PC-9 (cell line): ENCODE data around the gene ZNF654. TPM values are rescaled to one million over a fixed set of nuclear protein-coding genes. Genes with fewer than 3 reads are reported as not detected.

Source experiments
- BruUV-seq: library from RNA; stranded (reverse); fragments of 400-500 nt; replicated peaks from 2 replicates; lab custom pipeline; 2021; lab: Mats Ljungman, UMichigan
- CTCF ChIA-PET: fragments of 300-600 bp; sonication (Branson Sonifier 250); formaldehyde crosslinking; loops from one replicate; lab custom pipeline; 2022; ENCODE audit warnings: antibody characterized with exemption; lab: Charles Lee
- POLR2A ChIA-PET: fragments of 300-600 bp; sonication (Branson Sonifier 250); formaldehyde crosslinking; loops from one replicate; lab custom pipeline; 2022; ENCODE audit warnings: antibody characterized with exemption; ENCODE audit not compliant: unreplicated experiment; lab: Charles Lee
- DNase-seq, 2 experiments: peaks; one replicate each; pipeline versions ENCODE4 v3.0.0 to v3.0.0-alpha.2; 2015 to 2022; ENCODE audit warnings: mixed read lengths in 1 of 2
- H2AFZ ChIP-seq: fragments of 200-600 bp; sonication (generic); 2 replicates; pipeline ENCODE4 v1.8.1; 2017; ENCODE audit warnings: antibody characterized with exemption
- H3F3A ChIP-seq: fragments of 200-600 bp; sonication (generic); 2 replicates; pipeline ENCODE4 v1.8.1; 2017; ENCODE audit warnings: antibody characterized with exemption, mild to moderate bottlenecking, low read depth; ENCODE audit not compliant: insufficient read depth
- H3K27ac ChIP-seq: fragments of 200-600 bp; sonication (generic); 2 replicates; pipeline ENCODE4 v1.6.1; 2016; ENCODE audit warnings: mixed run types
- H3K27me3 ChIP-seq: fragments of 200-600 bp; sonication (generic); 2 replicates; pipeline ENCODE4 v1.6.1; 2016; ENCODE audit warnings: low read depth, mixed run types; ENCODE audit not compliant: insufficient read depth
- H3K36me3 ChIP-seq: fragments of 200-600 bp; sonication (generic); 2 replicates; pipeline ENCODE4 v1.6.1; 2016; ENCODE audit warnings: low read depth, mixed run types
- H3K4me1 ChIP-seq: fragments of 200-600 bp; sonication (generic); replicated peaks from 2 replicates; pipeline ENCODE4 v1.6.1; 2016; ENCODE audit warnings: mixed run types; ENCODE audit not compliant: insufficient read depth
- H3K4me2 ChIP-seq: fragments of 200-600 bp; sonication (generic); 2 replicates; pipeline ENCODE4 v1.6.1; 2017; ENCODE audit warnings: mixed run types
- H3K4me3 ChIP-seq: fragments of 200-600 bp; sonication (generic); 2 replicates; pipeline ENCODE4 v1.6.1; 2016; ENCODE audit warnings: mixed run types
- H3K79me2 ChIP-seq: fragments of 200-600 bp; sonication (generic); 2 replicates; pipeline ENCODE4 v1.6.1; 2017; ENCODE audit warnings: low read depth, mixed run types
- H3K9me2 ChIP-seq: fragments of 200-600 bp; sonication (generic); 2 replicates; pipeline ENCODE4 v1.8.1; 2017; ENCODE audit warnings: mild to moderate bottlenecking; ENCODE audit not compliant: insufficient read depth
- H3K9me3 ChIP-seq: fragments of 200-600 bp; sonication (generic); 2 replicates; pipeline ENCODE4 v1.8.1; 2016; ENCODE audit warnings: low read depth; ENCODE audit not compliant: insufficient read depth
- H4K20me1 ChIP-seq: fragments of 200-600 bp; sonication (generic); 2 replicates; pipeline ENCODE4 v1.8.1; 2017; ENCODE audit not compliant: insufficient read depth
- EZH2 ChIP-seq: fragments of 200-600 bp; sonication (generic); IDR thresholded peaks from 2 replicates; pipeline ENCODE4 v1.8.0; 2017; ENCODE audit warnings: antibody characterized with exemption, low read depth
- intact Hi-C: fragments of 100-400 bp; cut with micrococcal nuclease; formaldehyde crosslinking; loops from one replicate; pipeline ENCODE4 v1.10.0; 2022; ENCODE audit not compliant: unreplicated experiment
- total RNA-seq: library from RNA; stranded (reverse); gene quantifications from 2 replicates; pipeline ENCODE4 v1.2.3, GENCODE V29; 2021
- TF ChIP-seq, protein P1 (sequence below): fragments of 200-600 bp; sonication (generic); conservative IDR thresholded peaks from 2 replicates; pipeline ENCODE4 v1.6.1; 2017; ENCODE audit warnings: mixed run types, antibody characterized with exemption, mild to moderate bottlenecking, moderate library complexity

The ZNF654 gene
- total RNA-seq, 1 experiment from 2014 or later: 9.6 TPM

GRCh38 chr3:88019024-88019423 lies 40.0 kb upstream of the ZNF654 start:
- ChIA-PET POLR2A (interaction anchor here (0.7 kb wide), 1 partner anchor 791 kb away, joined by 6 read pairs; no protein-coding TSS in a partner anchor), CTCF (no interaction called here)
- H3F3A ChIP-seq: no peaks in the 10 kb centered on the region
- H3K36me3 ChIP-seq: no peaks in the 10 kb centered on the region
- H3K4me2 ChIP-seq: no peak overlapping the region
- intact Hi-C loops: no loop called here
- TF ChIP-seq, protein P1, sequence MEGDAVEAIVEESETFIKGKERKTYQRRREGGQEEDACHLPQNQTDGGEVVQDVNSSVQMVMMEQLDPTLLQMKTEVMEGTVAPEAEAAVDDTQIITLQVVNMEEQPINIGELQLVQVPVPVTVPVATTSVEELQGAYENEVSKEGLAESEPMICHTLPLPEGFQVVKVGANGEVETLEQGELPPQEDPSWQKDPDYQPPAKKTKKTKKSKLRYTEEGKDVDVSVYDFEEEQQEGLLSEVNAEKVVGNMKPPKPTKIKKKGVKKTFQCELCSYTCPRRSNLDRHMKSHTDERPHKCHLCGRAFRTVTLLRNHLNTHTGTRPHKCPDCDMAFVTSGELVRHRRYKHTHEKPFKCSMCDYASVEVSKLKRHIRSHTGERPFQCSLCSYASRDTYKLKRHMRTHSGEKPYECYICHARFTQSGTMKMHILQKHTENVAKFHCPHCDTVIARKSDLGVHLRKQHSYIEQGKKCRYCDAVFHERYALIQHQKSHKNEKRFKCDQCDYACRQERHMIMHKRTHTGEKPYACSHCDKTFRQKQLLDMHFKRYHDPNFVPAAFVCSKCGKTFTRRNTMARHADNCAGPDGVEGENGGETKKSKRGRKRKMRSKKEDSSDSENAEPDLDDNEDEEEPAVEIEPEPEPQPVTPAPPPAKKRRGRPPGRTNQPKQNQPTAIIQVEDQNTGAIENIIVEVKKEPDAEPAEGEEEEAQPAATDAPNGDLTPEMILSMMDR: no peak
- TF ChIP-seq EZH2: no peak
- H3K9me2 ChIP-seq: no peaks in the 10 kb centered on the region
- H4K20me1 ChIP-seq: no peaks in the 10 kb centered on the region
- BruUV-seq: no TSS peak
- no peaks in the 10 kb centered on the region for H3K27me3 ChIP-seq
- no peak overlapping the region for H2AFZ ChIP-seq
- no peaks in the 10 kb centered on the region for H3K4me1 ChIP-seq
- H3K9me3 ChIP-seq: peaks cover 4% of the 10 kb centered on the region; the same call in 1 of the 2 replicates
- no peak for DNase-seq
- no peak overlapping the region for H3K27ac ChIP-seq
- H3K79me2 ChIP-seq: no peaks in the 10 kb centered on the region
- H3K4me3 ChIP-seq: no peak overlapping the region

DNA sequence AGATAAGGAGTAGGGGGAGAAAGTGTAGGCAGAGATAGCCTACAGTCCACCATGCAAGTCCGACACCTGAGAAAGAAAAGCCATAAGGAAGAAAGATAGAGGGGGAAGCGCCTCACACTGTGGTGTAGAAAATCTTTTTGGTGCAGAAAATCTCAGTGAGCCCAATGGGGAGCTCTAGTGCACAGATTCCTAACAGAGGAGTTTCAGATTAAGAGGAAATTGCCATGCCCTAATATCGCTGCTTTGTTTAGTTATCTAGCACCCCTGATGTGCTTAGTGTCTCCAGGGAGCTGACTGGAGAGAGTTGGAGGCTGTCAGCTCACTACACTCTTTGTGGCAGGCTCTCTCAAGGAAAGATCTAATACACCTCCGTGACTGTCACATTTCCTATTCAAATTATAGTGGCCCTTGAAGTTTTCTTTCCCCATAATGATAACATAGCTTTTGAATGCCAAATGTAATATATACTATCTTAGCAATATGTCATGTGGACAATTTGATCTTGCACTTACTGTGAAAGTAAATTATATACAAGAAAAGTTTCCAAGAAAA lies 34.0 kb upstream of the ZNF654 start:
- Histone ChIP-seq H3K27me3 (no peaks in the 10 kb centered on the region), H3K4me3 (no peak overlapping the region), H3F3A (no peaks in the 10 kb centered on the region), H3K4me2 (no peak overlapping the region), H3K36me3 (no peaks in the 10 kb centered on the region), H3K79me2 (no peaks in the 10 kb centered on the region), H4K20me1 (no peaks in the 10 kb centered on the region), H3K27ac (no peak overlapping the region), H3K9me2 (0 out of 2 replicates have a peak, but pooled peaks cover 2% of the 10 kb centered on the region), H3K4me1 (no peaks in the 10 kb centered on the region), H3K9me3 (peaks cover 4% of the 10 kb centered on the region; the same call in 1 of the 2 replicates), H2AFZ (no peak overlapping the region)
- BruUV-seq: no TSS peak
- POLR2A ChIA-PET: no interaction called here
- no peak for TF ChIP-seq EZH2
- TF ChIP-seq, protein P1: no peak
- CTCF ChIA-PET: no interaction called here
- no peak for DNase-seq
- intact Hi-C loops: no loop called here

DNA sequence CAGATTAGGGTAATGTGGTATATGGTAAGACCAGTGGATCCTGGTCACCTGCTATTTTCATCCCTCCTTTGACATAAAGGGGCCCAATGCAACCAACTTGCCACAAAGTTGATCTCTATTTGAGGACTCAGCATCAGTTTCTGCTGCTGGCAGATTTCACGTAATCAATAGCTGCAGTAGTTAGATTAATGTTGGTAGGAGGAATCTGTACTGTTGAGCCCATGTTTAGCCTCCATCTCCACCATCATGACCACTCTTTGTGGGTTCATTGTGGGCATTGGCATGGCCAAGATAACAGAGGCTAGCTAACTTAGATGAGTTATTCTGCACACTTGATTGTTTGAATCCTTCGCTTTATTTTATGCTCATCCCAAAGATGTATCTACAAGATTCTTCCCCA lies 30.2 kb upstream of the ZNF654 start:
- Histone ChIP-seq H3K4me3 (no peak overlapping the region), H3K36me3 (no peaks in the 10 kb centered on the region), H4K20me1 (no peaks in the 10 kb centered on the region), H2AFZ (peak overlapping the region; percentile 59; the same call in 1 of the 2 replicates), H3K4me1 (0 out of 2 replicates have a peak, but pooled peaks cover 6% of the 10 kb centered on the region), H3K79me2 (no peaks in the 10 kb centered on the region), H3K27ac (no peak overlapping the region), H3K9me2 (0 out of 2 replicates have a peak, but pooled peaks cover 4% of the 10 kb centered on the region), H3K4me2 (no peak overlapping the region), H3K27me3 (no peaks in the 10 kb centered on the region), H3F3A (no peaks in the 10 kb centered on the region), H3K9me3 (no peaks in the 10 kb centered on the region)
- POLR2A ChIA-PET: no interaction called here
- no TSS peak for BruUV-seq
- intact Hi-C loops: no loop called here
- CTCF ChIA-PET: no interaction called here
- DNase-seq: no peak
- TF ChIP-seq, protein P1: no peak
- TF ChIP-seq EZH2: no peak
